ENCODE results near the gene SURF4. TPM values are rescaled to one million over a fixed set of nuclear protein-coding genes. Genes with fewer than 3 reads are reported as not detected.

SURF4 gene
- total and polyA plus RNA-seq, 2 of the 13 experiments (the other 11 are each of a cell fraction or from before 2014, with no cell fraction given) = 220 to 265 TPM

DNA sequence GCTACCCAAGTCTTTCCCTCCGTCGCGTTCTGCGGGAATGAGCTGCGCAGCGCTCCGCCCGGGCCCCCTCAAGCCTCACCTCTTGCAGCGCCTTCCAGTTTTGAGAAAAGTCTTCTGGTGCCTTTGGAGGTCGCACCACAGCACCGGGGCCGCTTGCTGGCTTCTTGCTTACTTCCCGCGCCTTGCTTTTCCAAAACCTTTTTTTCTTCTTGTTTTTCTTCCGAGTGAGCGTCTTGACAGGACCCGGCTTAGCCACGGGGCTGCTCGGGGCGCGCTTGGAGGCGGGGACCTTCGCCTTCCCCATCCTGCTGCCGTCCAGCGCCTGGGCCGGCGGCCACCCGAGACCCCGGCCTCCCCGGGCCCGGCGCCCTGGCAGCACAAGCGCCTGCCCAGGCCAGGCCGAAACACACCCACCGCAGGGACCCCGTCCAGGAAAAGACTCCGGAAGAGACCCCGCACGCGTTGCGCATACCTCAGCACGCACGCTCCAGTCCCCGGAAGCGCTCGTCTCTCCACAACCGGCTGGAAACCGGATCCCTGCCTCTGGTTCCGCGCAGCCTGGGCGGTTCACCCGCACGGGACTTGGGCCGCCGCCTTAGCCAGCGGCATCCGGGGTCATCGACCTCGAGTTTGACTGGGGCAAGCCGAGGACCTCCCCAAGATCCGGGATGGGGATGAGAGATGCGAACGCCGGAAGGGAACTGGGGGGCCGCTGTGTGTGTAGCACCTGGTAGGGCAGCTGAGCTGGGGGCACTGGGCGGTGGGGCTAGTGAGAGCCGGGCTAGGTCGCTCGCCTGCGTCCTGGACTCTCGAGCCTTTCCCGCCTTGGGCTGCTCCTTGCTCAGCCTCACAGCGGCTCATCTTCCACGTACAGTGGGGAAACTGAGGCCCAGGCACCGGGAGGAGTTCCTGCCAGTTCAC lies 41.9 kb upstream of the SURF4 start, which contains the start of gene REXO4 (continued):
- TF ChIP-seq SATB2 (CRISPR knock-in tag; IDR thresholded peaks at IDR 0.05) (no peak), SP140L (CRISPR knock-in tag; IDR thresholded peaks at IDR 0.05; ENCODE audit: borderline replicate concordance) (no peak), ZNF530 (CRISPR knock-in tag; IDR thresholded peaks at IDR 0.05; ENCODE audit: low read depth) (no peak), TOE1 (CRISPR knock-in tag; IDR thresholded peaks at IDR 0.05) (0 out of 2 replicates have a peak, but pooled peaks have one; percentile 71), MED13 (CRISPR knock-in tag; IDR thresholded peaks at IDR 0.05) (no peak), NCOA2 (CRISPR knock-in tag; IDR thresholded peaks at IDR 0.05) (peak; percentile 62), NONO (IDR thresholded peaks at IDR 0.05) (no peak), NONO (CRISPR knock-in tag; conservative IDR thresholded peaks at IDR 0.05) (peak; percentile 99), BORCS8-MEF2B (CRISPR knock-in tag; IDR thresholded peaks at IDR 0.05) (peak; percentile 95), NFE2L1 (CRISPR knock-in tag; IDR thresholded peaks at IDR 0.05; ENCODE audit: borderline replicate concordance) (no peak), ZNF879 (CRISPR knock-in tag; IDR thresholded peaks at IDR 0.05) (no peak), ZNF558 (CRISPR knock-in tag; IDR thresholded peaks at IDR 0.05; ENCODE audit: borderline replicate concordance) (no peak; the same call in 1 of the 2 replicates), ZNF841 (CRISPR knock-in tag; IDR thresholded peaks at IDR 0.05; ENCODE audit: borderline replicate concordance) (peak; percentile 89; the same call in 1 of the 2 replicates), ZNF256 (CRISPR knock-in tag; conservative IDR thresholded peaks at IDR 0.05) (no peak), IKZF4 (CRISPR knock-in tag; IDR thresholded peaks at IDR 0.05; ENCODE audit: borderline replicate concordance, low read depth, not compliant biosample characterization) (no peak), CENPT (CRISPR knock-in tag; IDR thresholded peaks at IDR 0.05; ENCODE audit: low read depth) (no peak)
- TF ChIP-seq, protein P1, sequence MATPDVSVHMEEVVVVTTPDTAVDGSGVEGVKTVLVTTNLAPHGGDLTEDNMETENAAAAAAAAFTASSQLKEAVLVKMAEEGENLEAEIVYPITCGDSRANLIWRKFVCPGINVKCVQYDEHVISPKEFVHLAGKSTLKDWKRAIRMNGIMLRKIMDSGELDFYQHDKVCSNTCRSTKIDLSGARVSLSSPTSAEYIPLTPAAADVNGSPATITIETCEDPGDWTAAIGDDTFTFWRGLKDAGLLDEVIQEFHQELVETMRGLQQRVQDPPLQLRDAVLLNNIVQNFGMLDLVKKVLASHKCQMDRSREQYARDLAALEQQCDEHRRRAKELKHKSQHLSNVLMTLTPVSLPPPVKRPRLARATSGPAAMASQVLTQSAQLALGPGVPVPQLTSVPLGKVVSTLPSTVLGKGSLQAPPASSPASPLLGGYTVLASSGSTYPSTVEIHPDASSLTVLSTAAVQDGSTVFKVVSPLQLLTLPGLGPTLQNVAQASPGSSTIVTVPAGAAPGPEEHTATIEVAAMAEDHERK (CRISPR knock-in tag; IDR thresholded peaks at IDR 0.05; ENCODE audit: low read depth) = peak; percentile 93
- TF ChIP-seq, protein P2, sequence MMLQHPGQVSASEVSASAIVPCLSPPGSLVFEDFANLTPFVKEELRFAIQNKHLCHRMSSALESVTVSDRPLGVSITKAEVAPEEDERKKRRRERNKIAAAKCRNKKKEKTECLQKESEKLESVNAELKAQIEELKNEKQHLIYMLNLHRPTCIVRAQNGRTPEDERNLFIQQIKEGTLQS (CRISPR knock-in tag; IDR thresholded peaks at IDR 0.05) = no peak
- TF ChIP-seq, protein P3, sequence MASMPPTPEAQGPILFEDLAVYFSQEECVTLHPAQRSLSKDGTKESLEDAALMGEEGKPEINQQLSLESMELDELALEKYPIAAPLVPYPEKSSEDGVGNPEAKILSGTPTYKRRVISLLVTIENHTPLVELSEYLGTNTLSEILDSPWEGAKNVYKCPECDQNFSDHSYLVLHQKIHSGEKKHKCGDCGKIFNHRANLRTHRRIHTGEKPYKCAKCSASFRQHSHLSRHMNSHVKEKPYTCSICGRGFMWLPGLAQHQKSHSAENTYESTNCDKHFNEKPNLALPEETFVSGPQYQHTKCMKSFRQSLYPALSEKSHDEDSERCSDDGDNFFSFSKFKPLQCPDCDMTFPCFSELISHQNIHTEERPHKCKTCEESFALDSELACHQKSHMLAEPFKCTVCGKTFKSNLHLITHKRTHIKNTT (CRISPR knock-in tag; IDR thresholded peaks at IDR 0.05) = no peak
- TF ChIP-seq, protein P4, sequence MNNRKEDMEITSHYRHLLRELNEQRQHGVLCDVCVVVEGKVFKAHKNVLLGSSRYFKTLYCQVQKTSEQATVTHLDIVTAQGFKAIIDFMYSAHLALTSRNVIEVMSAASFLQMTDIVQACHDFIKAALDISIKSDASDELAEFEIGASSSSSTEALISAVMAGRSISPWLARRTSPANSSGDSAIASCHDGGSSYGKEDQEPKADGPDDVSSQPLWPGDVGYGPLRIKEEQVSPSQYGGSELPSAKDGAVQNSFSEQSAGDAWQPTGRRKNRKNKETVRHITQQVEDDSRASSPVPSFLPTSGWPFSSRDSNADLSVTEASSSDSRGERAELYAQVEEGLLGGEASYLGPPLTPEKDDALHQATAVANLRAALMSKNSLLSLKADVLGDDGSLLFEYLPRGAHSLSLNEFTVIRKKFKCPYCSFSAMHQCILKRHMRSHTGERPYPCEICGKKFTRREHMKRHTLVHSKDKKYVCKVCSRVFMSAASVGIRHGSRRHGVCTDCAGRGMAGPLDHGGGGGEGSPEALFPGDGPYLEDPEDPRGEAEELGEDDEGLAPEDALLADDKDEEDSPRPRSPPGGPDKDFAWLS (CRISPR knock-in tag; IDR thresholded peaks at IDR 0.05; ENCODE audit: borderline replicate concordance) = no peak
